SKM-1 (cell line): Measurements from ENCODE around the gene NMU.
"Not testable (repeated sequence)": the region's sequence is repeated elsewhere in the genome, so short reads cannot be mapped to it uniquely, and the experiment has no call there.

Experiments
- DNase-seq: peaks from one replicate; lab custom pipeline; 2025; ENCODE audit not compliant: unreplicated experiment; lab: John Stamatoyannopoulos, UW

The NMU gene

GRCh38 chr4:55561889-55562288, 74.2 kb downstream of the NMU start:
- no peak for DNase-seq

DNA sequence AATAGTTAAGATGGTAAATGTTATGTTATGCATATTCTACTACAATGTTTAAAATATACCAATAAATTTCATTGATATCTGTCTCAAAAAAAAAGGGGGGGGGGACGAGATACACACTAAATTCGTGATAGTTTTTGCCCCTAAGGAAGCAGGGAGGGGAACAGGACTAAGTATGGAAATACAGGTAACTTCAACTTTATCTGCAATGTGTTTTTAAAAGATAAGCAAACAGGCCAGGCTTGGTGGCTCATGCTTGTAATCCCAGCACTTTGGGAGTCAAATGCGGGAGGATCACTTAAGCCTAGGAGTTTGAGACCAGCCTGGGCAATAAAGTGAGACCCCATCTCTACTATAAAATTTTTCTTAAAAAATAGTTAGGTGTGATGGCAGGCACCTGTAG, 76.0 kb downstream of the NMU start:
- no peak for DNase-seq

DNA sequence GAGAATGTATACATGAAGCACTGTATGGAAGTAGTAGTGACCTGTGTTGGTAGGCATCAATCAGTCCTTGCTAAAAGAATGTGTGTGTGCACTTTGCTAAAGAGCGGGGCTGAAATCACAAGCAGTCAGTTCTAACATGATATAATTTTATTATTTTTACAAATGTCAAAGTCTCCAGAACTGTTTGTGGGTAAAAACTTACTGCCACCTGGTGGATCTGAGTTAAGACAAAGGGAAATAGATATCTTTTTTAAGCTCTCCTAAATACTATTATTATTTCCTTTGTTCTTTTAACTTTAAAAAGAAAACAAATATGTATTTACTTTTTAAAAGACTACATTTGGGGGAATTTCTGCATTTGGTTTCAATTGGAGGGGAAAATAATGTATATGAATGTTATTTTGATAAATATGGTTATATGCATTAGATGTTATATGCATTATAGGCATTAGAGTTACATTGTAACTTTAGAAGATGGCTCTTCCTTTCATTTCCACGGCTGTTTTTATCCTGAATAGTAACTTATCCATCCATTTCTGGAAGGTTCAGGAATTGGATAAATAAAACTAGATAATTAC, 81.6 kb downstream of the NMU start:
- no peak for DNase-seq

DNA sequence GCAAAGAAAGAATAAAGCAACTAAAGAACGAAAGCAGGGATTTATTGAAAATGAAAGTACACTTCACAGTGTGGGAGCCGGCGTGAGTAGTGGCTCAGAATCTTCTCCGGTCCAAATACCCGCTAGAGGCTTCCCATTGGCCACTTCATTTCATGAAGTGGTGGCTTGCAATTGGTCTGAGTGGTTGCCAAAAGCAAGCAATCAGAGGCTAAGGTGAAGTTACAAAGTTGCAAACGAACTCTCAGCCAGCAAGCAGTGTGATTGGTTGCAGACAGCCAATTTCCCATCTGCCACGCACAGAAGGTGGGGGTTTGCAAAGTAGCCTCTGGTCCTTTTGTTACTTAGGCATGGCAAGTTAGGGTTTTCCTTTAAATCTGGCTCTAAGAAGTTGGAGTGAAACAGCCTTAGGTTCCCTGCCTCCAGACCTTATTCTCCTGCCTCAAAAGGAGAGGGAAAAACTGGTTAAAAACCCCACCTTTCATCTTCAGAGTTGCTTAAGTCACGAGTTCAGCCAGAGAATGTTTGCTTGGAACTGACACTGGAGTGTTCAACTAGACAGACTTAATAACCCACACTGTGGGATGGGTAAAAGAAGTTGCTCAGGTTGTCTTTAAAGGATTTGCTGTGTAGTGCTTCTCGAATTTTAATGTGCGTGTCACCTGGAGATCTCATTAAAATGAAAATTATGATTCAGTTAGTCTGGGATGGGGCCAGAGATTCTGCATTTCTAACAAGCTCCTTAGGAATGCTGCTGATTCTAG, 82.5 kb downstream of the NMU start:
- DNase-seq, result no peak

- DNase-seq, result not testable (repeated sequence)
Measured at GRCh38 chr4:55551964-55552363, 84.1 kb downstream of the NMU start.

DNA sequence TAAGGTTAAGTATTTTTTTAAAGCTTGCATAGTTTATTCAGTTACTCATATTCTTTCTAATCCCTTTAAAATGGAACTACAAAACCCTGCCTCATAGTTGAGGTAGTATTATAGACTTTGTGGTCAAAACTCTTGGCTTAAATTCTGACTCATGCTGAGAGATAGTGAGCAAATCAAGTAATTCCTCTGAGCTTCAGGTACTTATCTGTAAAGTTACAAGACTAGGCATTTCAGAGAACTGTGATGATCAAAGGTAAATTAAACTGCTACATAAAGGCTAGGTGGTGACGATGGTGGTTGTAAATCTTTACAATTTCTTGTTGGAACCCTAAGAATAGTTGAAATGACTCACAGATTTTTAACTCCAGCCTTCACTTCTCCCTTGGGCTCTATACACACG, 86.2 kb downstream of the NMU start:
- no peak for DNase-seq

- DNase-seq, result no peak
Measured at GRCh38 chr4:55547918-55548317, 88.2 kb downstream of the NMU start.

- no peak for DNase-seq
Measured at GRCh38 chr4:55547466-55547770, 88.7 kb downstream of the NMU start.

- DNase-seq, result peak; percentile 78
Measured at GRCh38 chr4:55546756-55547465, 89.2 kb downstream of the NMU start, which contains the start of gene CLOCK. Gene CLOCK (minus strand): TSS chr4:55546909. CDS start chr4:55482785, 64,124 bp downstream.

DNA sequence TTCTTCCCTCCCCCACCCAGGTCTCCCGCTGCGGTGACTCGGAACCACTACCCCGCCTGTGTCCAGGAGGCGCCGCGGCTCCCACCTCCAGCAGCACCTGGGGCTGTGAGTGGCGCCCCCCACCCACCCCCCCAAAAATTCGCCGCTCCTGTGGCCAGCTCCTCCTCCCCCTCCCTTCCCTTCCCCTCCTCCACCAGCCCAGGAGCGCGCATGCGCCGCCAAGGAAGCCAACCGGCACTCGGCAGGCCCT, 89.7 kb downstream of the NMU start:
- DNase-seq, result no peak

GRCh38 chr4:55545641-55546505, 90.2 kb downstream of the NMU start:
- peak; percentile 48 for DNase-seq
